Osteoblast (primary cell): Measurements from ENCODE around the gene STIL. TPM values are rescaled to one million over a fixed set of nuclear protein-coding genes. Genes with fewer than 3 reads are reported as not detected.
A peak's percentile ranks its signal among the peaks of the same experiment; 100 is the strongest.

Experiments used
- DNase-seq: peaks from one replicate; pipeline ENCODE4 v3.0.0; 2011; ENCODE audit warnings: low spot score, mixed read lengths; ENCODE audit not compliant: insufficient read length; ENCODE audit errors: missing footprints
- H2AFZ ChIP-seq: 2 replicates; pipeline ENCODE4 v1.6.0; 2011; ENCODE audit warnings: mild to moderate bottlenecking, low read length
- H3K27ac ChIP-seq: 2 replicates; pipeline ENCODE4 v1.5.1; 2011; ENCODE audit warnings: mild to moderate bottlenecking, low read depth, low read length, moderate library complexity
- H3K27me3 ChIP-seq: 2 replicates; pipeline ENCODE4 v1.6.0; 2012; ENCODE audit warnings: mild to moderate bottlenecking, control low read depth, inconsistent platforms, low read length, moderate library complexity; ENCODE audit not compliant: insufficient read depth
- H3K36me3 ChIP-seq: 2 replicates; pipeline ENCODE4 v1.5.1; 2011; ENCODE audit warnings: mild to moderate bottlenecking, low read length, control low read depth, moderate library complexity; ENCODE audit not compliant: insufficient read depth
- H3K4me1 ChIP-seq: 2 replicates; pipeline ENCODE4 v1.5.1; 2011; ENCODE audit warnings: mild to moderate bottlenecking, low read length, control low read depth, moderate library complexity; ENCODE audit not compliant: insufficient read depth
- H3K4me2 ChIP-seq: 2 replicates; pipeline ENCODE4 v1.6.0; 2011; ENCODE audit warnings: mild to moderate bottlenecking, low read length; ENCODE audit not compliant: insufficient read depth
- H3K4me3 ChIP-seq: fragments of 200-600 bp; sonication (generic); 3 replicates; pipeline ENCODE4 v1.5.1; 2012; ENCODE audit warnings: mild to moderate bottlenecking, low read length, inconsistent platforms; ENCODE audit not compliant: insufficient read depth
- H3K79me2 ChIP-seq: 2 replicates; pipeline ENCODE4 v1.6.0; 2012; ENCODE audit warnings: mild to moderate bottlenecking, low read length, control low read depth, inconsistent platforms; ENCODE audit not compliant: insufficient read depth
- H3K9me3 ChIP-seq: 2 replicates; pipeline ENCODE4 v1.5.1; 2011; ENCODE audit warnings: low read depth, low read length, control low read depth
- H4K20me1 ChIP-seq: 2 replicates; pipeline ENCODE4 v1.6.0; 2012; ENCODE audit warnings: mild to moderate bottlenecking, low read length, control low read depth; ENCODE audit not compliant: insufficient read depth
- CTCF ChIP-seq: IDR thresholded peaks from 2 replicates; pipeline ENCODE4 v1.5.1; 2011; ENCODE audit warnings: mild to moderate bottlenecking, low read depth, low read length, moderate library complexity; ENCODE audit errors: extremely low read depth
- total RNA-seq: library from RNA; depleted of rRNA; stranded (reverse); fragments of >200 nt; gene quantifications from 2 replicates; pipeline ENCODE4 v1.2.3, GENCODE V29; 2012

The STIL gene
- total RNA-seq, 1 donor, result 4.0 TPM

- Histone ChIP-seq H3K4me1 (no peaks in the 10 kb centered on the region), H3K9me3 (no peaks in the 10 kb centered on the region), H2AFZ (no peak overlapping the region), H3K4me3 (no peak overlapping the region), H3K27ac (no peak overlapping the region), H3K79me2 (no peaks in the 10 kb centered on the region), H3K4me2 (no peak overlapping the region), H3K27me3 (peaks cover 97% of the 10 kb centered on the region), H3K36me3 (no peaks in the 10 kb centered on the region), H4K20me1 (peaks cover 12% of the 10 kb centered on the region)
- TF ChIP-seq CTCF, result no peak
- peak; percentile 81 for DNase-seq
These were observed 84.7 kb downstream of the STIL start for GRCh38 chr1:47229031-47229885.

- Histone ChIP-seq H2AFZ (no peak overlapping the region), H4K20me1 (peaks cover 12% of the 10 kb centered on the region), H3K36me3 (no peaks in the 10 kb centered on the region), H3K27ac (no peak overlapping the region), H3K4me1 (no peaks in the 10 kb centered on the region), H3K27me3 (peaks cover 97% of the 10 kb centered on the region), H3K79me2 (no peaks in the 10 kb centered on the region), H3K9me3 (no peaks in the 10 kb centered on the region), H3K4me2 (no peak overlapping the region), H3K4me3 (no peak overlapping the region)
- no peak for TF ChIP-seq CTCF
- peak; percentile 69 for DNase-seq
These were observed 85.3 kb downstream of the STIL start for GRCh38 chr1:47228644-47229030.

GRCh38 chr1:47227341-47228232, 86.4 kb downstream of the STIL start:
- H3K27ac ChIP-seq, result no peak overlapping the region
- no peak for TF ChIP-seq CTCF
- H3K9me3 ChIP-seq, result no peaks in the 10 kb centered on the region
- no peak overlapping the region for H2AFZ ChIP-seq
- no peak overlapping the region for H3K4me3 ChIP-seq
- no peaks in the 10 kb centered on the region for H3K4me1 ChIP-seq
- no peak overlapping the region for H3K4me2 ChIP-seq
- peaks cover 96% of the 10 kb centered on the region for H3K27me3 ChIP-seq
- peak; percentile 79 for DNase-seq
- no peaks in the 10 kb centered on the region for H3K79me2 ChIP-seq
- H4K20me1 ChIP-seq, result peaks cover 12% of the 10 kb centered on the region
- H3K36me3 ChIP-seq, result no peaks in the 10 kb centered on the region

GRCh38 chr1:47226839-47227215, 87.1 kb downstream of the STIL start:
- no peak overlapping the region for H2AFZ ChIP-seq
- peaks cover 97% of the 10 kb centered on the region for H3K27me3 ChIP-seq
- H3K36me3 ChIP-seq, result no peaks in the 10 kb centered on the region
- H3K4me1 ChIP-seq, result no peaks in the 10 kb centered on the region
- no peak overlapping the region for H3K27ac ChIP-seq
- no peak overlapping the region for H3K4me2 ChIP-seq
- H3K4me3 ChIP-seq, result no peak overlapping the region
- peaks cover 12% of the 10 kb centered on the region for H4K20me1 ChIP-seq
- H3K79me2 ChIP-seq, result no peaks in the 10 kb centered on the region
- no peak for TF ChIP-seq CTCF
- no peak for DNase-seq
- no peaks in the 10 kb centered on the region for H3K9me3 ChIP-seq
